ENCODE measurements around the gene MASTL.
"Not testable (repeated sequence)": the region's sequence is repeated elsewhere in the genome, so short reads cannot be mapped to it uniquely, and the experiment has no call there.

MASTL gene

GRCh38 chr10:27155066-27155754, at the start of gene MASTL:
TSS of gene MASTL (plus strand) at chr10:27155352. CDS start at chr10:27155427, 75 bp downstream.
- no peak for FAIRE-seq

- no peak for FAIRE-seq
These were observed 47.0 kb upstream of the MASTL start for GRCh38 chr10:27108165-27108564.

GRCh38 chr10:27134371-27134770, 20.8 kb upstream of the MASTL start:
- FAIRE-seq: no peak

GRCh38 chr10:27138277-27138676, 16.9 kb upstream of the MASTL start:
- no peak for FAIRE-seq

- no peak for FAIRE-seq
These were observed 11.5 kb upstream of the MASTL start for GRCh38 chr10:27143686-27144085.

- FAIRE-seq: no peak
These were observed 9.2 kb upstream of the MASTL start for GRCh38 chr10:27145937-27146336.

GRCh38 chr10:27147701-27148100, 7.5 kb upstream of the MASTL start:
- no peak for FAIRE-seq

GRCh38 chr10:27150261-27150660, 4.9 kb upstream of the MASTL start:
- no peak for FAIRE-seq

- FAIRE-seq: no peak
These were observed 2.5 kb upstream of the MASTL start for GRCh38 chr10:27152687-27153086.

GRCh38 chr10:27153329-27153728, 1.8 kb upstream of the MASTL start:
- FAIRE-seq: no peak

- FAIRE-seq: no peak
These were observed 1.3 kb upstream of the MASTL start for GRCh38 chr10:27153845-27154193.

- not testable (repeated sequence) for FAIRE-seq
These were observed 1.4 kb downstream of the MASTL start for GRCh38 chr10:27156566-27156965.

- no peak for FAIRE-seq
These were observed 2.0 kb downstream of the MASTL start for GRCh38 chr10:27157150-27157549.

- no peak for FAIRE-seq
These were observed 3.3 kb downstream of the MASTL start for GRCh38 chr10:27158421-27158820.

- no peak for FAIRE-seq
These were observed 14.7 kb downstream of the MASTL start for GRCh38 chr10:27169849-27170248.

GRCh38 chr10:27188259-27188658, 33.1 kb downstream of the MASTL start:
- FAIRE-seq: no peak

- FAIRE-seq: no peak
These were observed 33.7 kb downstream of the MASTL start for GRCh38 chr10:27188897-27189296.

- no peak for FAIRE-seq
These were observed 35.4 kb downstream of the MASTL start for GRCh38 chr10:27190508-27190907.

- FAIRE-seq: no peak
These were observed 37.1 kb downstream of the MASTL start for GRCh38 chr10:27192284-27192683.

GRCh38 chr10:27197980-27198620, 42.9 kb downstream of the MASTL start:
- FAIRE-seq: no peak

- FAIRE-seq: no peak
These were observed 48.7 kb downstream of the MASTL start for GRCh38 chr10:27203806-27204205.

- FAIRE-seq: no peak
These were observed 52.2 kb downstream of the MASTL start for GRCh38 chr10:27207350-27207749.

- FAIRE-seq: no peak
These were observed 68.8 kb downstream of the MASTL start for GRCh38 chr10:27223964-27224363.

GRCh38 chr10:27225011-27225590, 69.9 kb downstream of the MASTL start:
- no peak for FAIRE-seq

All from colon (tissue), 2 donors.